GM21529 (cell line): ENCODE data around the gene BMF.
"Not testable (repeated sequence)": the region's sequence is repeated elsewhere in the genome, so short reads cannot be mapped to it uniquely, and the experiment has no call there.

ENCODE experiments used
- ATAC-seq: cut with Tn5 transposase; IDR thresholded peaks from one replicate; pipeline ENCODE4 v1.9.1; 2021; ENCODE audit not compliant: unreplicated experiment

BMF gene

GRCh38 chr15:40088929-40089755 lies 19.5 kb downstream of the BMF start:
- no peak for ATAC-seq

GRCh38 chr15:40087991-40088928 lies 20.4 kb downstream of the BMF start:
- no peak for ATAC-seq

GRCh38 chr15:40087068-40087810 lies 21.4 kb downstream of the BMF start:
- ATAC-seq = no peak

- ATAC-seq = no peak
Measured at GRCh38 chr15:40085266-40085665, 23.4 kb downstream of the BMF start.

- ATAC-seq = no peak
Measured at GRCh38 chr15:40084650-40085049, 24.0 kb downstream of the BMF start.

GRCh38 chr15:40082195-40082883 lies 26.3 kb downstream of the BMF start:
- no peak for ATAC-seq

- ATAC-seq = no peak
Measured at GRCh38 chr15:40081691-40082194, 26.9 kb downstream of the BMF start.

GRCh38 chr15:40080847-40081246 lies 27.8 kb downstream of the BMF start:
- no peak for ATAC-seq

GRCh38 chr15:40080104-40080503 lies 28.6 kb downstream of the BMF start:
- ATAC-seq = no peak

- no peak for ATAC-seq
Measured at GRCh38 chr15:40079456-40079855, 29.2 kb downstream of the BMF start.

- ATAC-seq = no peak
Measured at GRCh38 chr15:40075298-40076044, 33.2 kb downstream of the BMF start.

GRCh38 chr15:40074656-40075055 lies 34.0 kb downstream of the BMF start:
- ATAC-seq = not testable (repeated sequence)

GRCh38 chr15:40073716-40074490 lies 34.8 kb downstream of the BMF start:
- ATAC-seq = not testable (repeated sequence)

GRCh38 chr15:40072216-40072990 lies 36.3 kb downstream of the BMF start:
- ATAC-seq = no peak

- ATAC-seq = no peak
Measured at GRCh38 chr15:40070608-40071218, 38.0 kb downstream of the BMF start.

GRCh38 chr15:40070166-40070557 lies 38.5 kb downstream of the BMF start:
- ATAC-seq = no peak
